Neural progenitor cell (in vitro differentiated cells): ENCODE results near the gene ZNF850. TPM values are rescaled to one million over a fixed set of nuclear protein-coding genes. Genes with fewer than 3 reads are reported as not detected.
"Not testable (repeated sequence)": the region's sequence is repeated elsewhere in the genome, so short reads cannot be mapped to it uniquely, and the experiment has no call there.

ENCODE experiments used
- DNase-seq: peaks from one replicate; pipeline ENCODE4 v3.0.0-alpha.2; 2016; ENCODE audit warnings: low spot score
- H2AFZ ChIP-seq: fragments of 200-600 bp; sonication (generic); replicated peaks from 2 replicates; pipeline ENCODE4 v1.6.1; 2016; ENCODE audit warnings: antibody characterized with exemption
- H3F3A ChIP-seq: fragments of 200-600 bp; sonication (generic); 2 replicates; pipeline ENCODE4 v1.6.1; 2016; ENCODE audit warnings: antibody characterized with exemption, low read depth
- H3K27ac ChIP-seq: fragments of 200-600 bp; sonication (generic); 2 replicates; pipeline ENCODE4 v1.5.1; 2016; ENCODE audit warnings: mild to moderate bottlenecking
- H3K27me3 ChIP-seq: fragments of 200-600 bp; sonication (generic); 2 replicates; pipeline ENCODE4 v1.6.1; 2016; ENCODE audit warnings: mild to moderate bottlenecking, moderate library complexity
- H3K36me3 ChIP-seq: fragments of 200-600 bp; sonication (generic); 2 replicates; pipeline ENCODE4 v1.5.1; 2016
- H3K4me1 ChIP-seq: fragments of 200-600 bp; sonication (generic); 2 replicates; pipeline ENCODE4 v1.6.1; 2016; ENCODE audit warnings: mixed run types
- H3K4me2 ChIP-seq: fragments of 200-600 bp; sonication (generic); 2 replicates; pipeline ENCODE4 v1.6.1; 2016
- H3K4me3 ChIP-seq: fragments of 200-600 bp; sonication (generic); 2 replicates; pipeline ENCODE4 v1.5.1; 2016
- H3K79me2 ChIP-seq: fragments of 200-600 bp; sonication (generic); 2 replicates; pipeline ENCODE4 v1.6.1; 2016; ENCODE audit warnings: low read depth
- H3K9ac ChIP-seq: fragments of 200-600 bp; sonication (generic); 2 replicates; pipeline ENCODE4 v1.6.1; 2016
- H3K9me3 ChIP-seq: fragments of 200-600 bp; sonication (generic); 2 replicates; pipeline ENCODE4 v1.5.1; 2016; ENCODE audit warnings: low read depth
- H4K20me1 ChIP-seq: fragments of 200-600 bp; sonication (generic); 2 replicates; pipeline ENCODE4 v1.6.1; 2016; ENCODE audit warnings: low read depth
- H3K27ac Mint-ChIP-seq: 3 replicates; pipeline ENCODE4 v1.8.0; 2021; ENCODE audit warnings: mixed read lengths
- H3K27me3 Mint-ChIP-seq: 2 replicates; pipeline ENCODE4 v1.8.0; 2022; ENCODE audit warnings: low read depth, mild to moderate bottlenecking, inconsistent platforms, moderate library complexity, mixed read lengths; ENCODE audit not compliant: insufficient read depth
- H3K36me3 Mint-ChIP-seq: 3 replicates; pipeline ENCODE4 v1.8.0; 2021; ENCODE audit warnings: mixed read lengths
- H3K4me1 Mint-ChIP-seq: 3 replicates; pipeline ENCODE4 v1.8.0; 2021; ENCODE audit warnings: mixed read lengths
- H3K4me3 Mint-ChIP-seq: 3 replicates; pipeline ENCODE4 v1.8.0; 2021; ENCODE audit warnings: mild to moderate bottlenecking, moderate library complexity, mixed read lengths
- H3K9me3 Mint-ChIP-seq: 3 replicates; pipeline ENCODE4 v1.8.0; 2020; ENCODE audit warnings: mixed read lengths
- EZH2 ChIP-seq: fragments of 200-600 bp; sonication (generic); IDR thresholded peaks from 2 replicates; pipeline ENCODE4 v1.6.1; 2017; ENCODE audit warnings: antibody characterized with exemption, mild to moderate bottlenecking, moderate library complexity
- EZH2phosphoT487 ChIP-seq: fragments of 200-600 bp; sonication (generic); IDR thresholded peaks from 2 replicates; pipeline ENCODE4 v1.6.1; 2017; ENCODE audit warnings: antibody characterized with exemption
- total RNA-seq: library from RNA; depleted of rRNA; stranded (reverse); fragments of >200 nt; gene quantifications from 2 replicates; pipeline ENCODE4 v1.2.3, GENCODE V29; 2015; ENCODE audit warnings: low replicate concordance
- TF ChIP-seq, protein P1 (sequence below): fragments of 200-600 bp; sonication (generic); IDR thresholded peaks from 2 replicates; pipeline ENCODE4 v1.5.1; 2017; ENCODE audit warnings: antibody characterized with exemption, mild to moderate bottlenecking

The ZNF850 gene
- total RNA-seq, 1 donor from 2014 or later, result 25.5 TPM

DNA sequence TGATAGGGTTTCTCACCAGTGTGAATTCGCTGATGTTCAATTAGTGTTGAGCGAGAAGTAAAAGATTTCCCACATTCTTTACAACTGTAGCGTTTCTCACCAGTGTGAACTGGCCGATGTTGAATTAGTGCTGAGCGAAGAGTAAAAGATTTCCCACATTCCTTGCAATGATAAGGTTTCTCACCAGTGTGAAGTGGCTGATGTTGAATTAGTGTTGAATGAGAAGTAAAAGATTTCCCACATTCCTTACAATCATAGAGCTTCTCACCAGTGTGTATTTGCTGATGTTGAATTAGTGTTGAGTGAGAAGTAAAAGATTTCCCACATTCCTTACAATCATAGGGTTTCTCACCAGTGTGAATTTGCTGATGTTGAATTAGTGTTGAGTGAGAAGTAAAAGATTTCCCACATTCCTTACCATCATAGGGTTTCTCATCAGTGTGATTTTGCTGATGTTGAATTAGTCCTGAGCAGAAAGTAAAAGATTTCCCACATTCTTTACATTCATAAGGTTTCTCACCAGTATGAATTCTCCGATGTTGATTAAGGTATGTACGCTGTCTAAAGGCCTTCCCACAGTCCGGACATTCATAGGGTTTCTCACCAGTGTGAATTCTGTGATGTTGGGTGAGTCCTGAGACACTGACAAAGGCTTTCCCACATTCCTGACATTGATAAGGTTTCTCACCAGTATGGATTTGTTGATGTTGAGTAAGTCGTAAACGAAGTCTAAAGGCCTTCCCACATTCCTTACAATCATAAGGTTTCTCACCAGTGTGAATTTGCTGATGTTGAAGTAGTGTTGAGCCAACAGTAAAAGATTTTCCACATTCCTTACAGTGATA, 24.0 kb downstream of the ZNF850 start:
- Mint-ChIP-seq H3K9me3 (peaks cover 88% of the 10 kb centered on the region), H3K4me3 (no peak overlapping the region), H3K27ac (no peak overlapping the region), H3K4me1 (no peaks in the 10 kb centered on the region), H3K36me3 (peaks cover 73% of the 10 kb centered on the region), H3K27me3 (peaks cover 3% of the 10 kb centered on the region)
- Histone ChIP-seq H3K27ac (no peak overlapping the region), H3K4me1 (no peaks in the 10 kb centered on the region), H3K79me2 (no peaks in the 10 kb centered on the region), H4K20me1 (no peaks in the 10 kb centered on the region), H3K27me3 (no peaks in the 10 kb centered on the region), H3K4me2 (no peak overlapping the region), H2AFZ (no peak overlapping the region), H3K9ac (no peak overlapping the region), H3K36me3 (peaks cover 82% of the 10 kb centered on the region), H3F3A (peaks cover 26% of the 10 kb centered on the region), H3K4me3 (peak overlapping the region; percentile 10), H3K9me3 (peaks cover 88% of the 10 kb centered on the region)
- no peak for DNase-seq
- TF ChIP-seq EZH2phosphoT487 (no peak), EZH2 (no peak)
- TF ChIP-seq, protein P1, sequence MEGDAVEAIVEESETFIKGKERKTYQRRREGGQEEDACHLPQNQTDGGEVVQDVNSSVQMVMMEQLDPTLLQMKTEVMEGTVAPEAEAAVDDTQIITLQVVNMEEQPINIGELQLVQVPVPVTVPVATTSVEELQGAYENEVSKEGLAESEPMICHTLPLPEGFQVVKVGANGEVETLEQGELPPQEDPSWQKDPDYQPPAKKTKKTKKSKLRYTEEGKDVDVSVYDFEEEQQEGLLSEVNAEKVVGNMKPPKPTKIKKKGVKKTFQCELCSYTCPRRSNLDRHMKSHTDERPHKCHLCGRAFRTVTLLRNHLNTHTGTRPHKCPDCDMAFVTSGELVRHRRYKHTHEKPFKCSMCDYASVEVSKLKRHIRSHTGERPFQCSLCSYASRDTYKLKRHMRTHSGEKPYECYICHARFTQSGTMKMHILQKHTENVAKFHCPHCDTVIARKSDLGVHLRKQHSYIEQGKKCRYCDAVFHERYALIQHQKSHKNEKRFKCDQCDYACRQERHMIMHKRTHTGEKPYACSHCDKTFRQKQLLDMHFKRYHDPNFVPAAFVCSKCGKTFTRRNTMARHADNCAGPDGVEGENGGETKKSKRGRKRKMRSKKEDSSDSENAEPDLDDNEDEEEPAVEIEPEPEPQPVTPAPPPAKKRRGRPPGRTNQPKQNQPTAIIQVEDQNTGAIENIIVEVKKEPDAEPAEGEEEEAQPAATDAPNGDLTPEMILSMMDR, result no peak

DNA sequence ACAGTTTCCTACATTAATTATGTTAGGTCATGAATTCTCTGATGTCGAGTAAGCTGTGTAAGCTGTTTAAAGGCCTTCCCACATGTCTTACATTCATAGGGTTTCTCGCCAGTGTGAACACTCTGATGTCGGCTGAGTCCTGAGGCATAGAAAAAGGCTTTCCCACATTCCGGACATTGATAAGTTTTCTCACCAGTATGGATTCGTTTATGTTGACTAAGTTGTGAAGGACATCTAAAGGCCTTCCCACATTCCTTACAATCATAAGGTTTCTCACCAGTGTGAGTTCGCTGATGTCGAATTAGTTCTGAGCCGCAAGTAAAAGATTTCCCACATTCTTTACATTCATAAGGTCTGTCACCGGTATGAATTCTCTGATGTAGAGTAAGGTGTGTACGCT, 24.9 kb downstream of the ZNF850 start:
- no peaks in the 10 kb centered on the region for H3K27me3 ChIP-seq
- Mint-ChIP-seq H3K4me1 (no peaks in the 10 kb centered on the region), H3K4me3 (no peak overlapping the region), H3K27me3 (peaks cover 3% of the 10 kb centered on the region), H3K36me3 (peaks cover 72% of the 10 kb centered on the region), H3K9me3 (peaks cover 91% of the 10 kb centered on the region), H3K27ac (no peak overlapping the region)
- no peak overlapping the region for H3K4me3 ChIP-seq
- H3K36me3 ChIP-seq, result peaks cover 77% of the 10 kb centered on the region
- no peak overlapping the region for H2AFZ ChIP-seq
- peaks cover 26% of the 10 kb centered on the region for H3F3A ChIP-seq
- no peak overlapping the region for H3K27ac ChIP-seq
- H3K4me1 ChIP-seq, result no peaks in the 10 kb centered on the region
- no peak overlapping the region for H3K4me2 ChIP-seq
- no peaks in the 10 kb centered on the region for H3K79me2 ChIP-seq
- TF ChIP-seq, protein P1, result no peak
- no peak for TF ChIP-seq EZH2
- no peak for TF ChIP-seq EZH2phosphoT487
- DNase-seq, result no peak
- H3K9me3 ChIP-seq, result peaks cover 83% of the 10 kb centered on the region
- H3K9ac ChIP-seq, result no peak overlapping the region
- H4K20me1 ChIP-seq, result no peaks in the 10 kb centered on the region

DNA sequence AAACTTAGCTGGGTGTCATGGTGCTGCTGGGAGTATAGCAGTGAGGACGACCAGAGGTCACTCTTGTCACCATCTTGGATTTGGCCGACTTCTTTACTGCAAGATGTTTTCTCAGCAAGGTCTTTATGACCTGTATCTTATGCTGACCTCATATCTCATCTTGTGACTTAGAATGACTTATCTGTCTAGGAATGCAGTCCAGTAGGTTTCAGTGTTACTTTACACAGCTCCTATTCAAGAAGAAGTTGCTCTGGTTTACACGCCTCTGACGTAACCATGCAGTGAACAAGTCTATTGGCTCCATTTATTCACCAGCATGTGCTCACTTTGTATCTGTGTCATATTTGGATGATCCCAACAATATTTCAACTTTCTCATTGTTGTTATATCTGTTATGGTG, 26.7 kb downstream of the ZNF850 start:
- peaks cover 62% of the 10 kb centered on the region for H3K36me3 Mint-ChIP-seq
- H3K27me3 Mint-ChIP-seq, result peaks cover 3% of the 10 kb centered on the region
- no peak for TF ChIP-seq EZH2phosphoT487
- TF ChIP-seq EZH2, result no peak
- TF ChIP-seq, protein P1, result no peak
- Histone ChIP-seq H3K79me2 (no peaks in the 10 kb centered on the region), H3K27ac (no peak overlapping the region), H3K9ac (no peak overlapping the region), H3K36me3 (peaks cover 58% of the 10 kb centered on the region), H3K4me1 (no peaks in the 10 kb centered on the region), H3K4me2 (no peak overlapping the region), H4K20me1 (no peaks in the 10 kb centered on the region), H3K27me3 (no peaks in the 10 kb centered on the region), H2AFZ (no peak overlapping the region), H3K4me3 (peak overlapping the region; percentile 5), H3F3A (peaks cover 26% of the 10 kb centered on the region), H3K9me3 (peaks cover 69% of the 10 kb centered on the region)
- no peak overlapping the region for H3K4me3 Mint-ChIP-seq
- H3K9me3 Mint-ChIP-seq, result peaks cover 92% of the 10 kb centered on the region
- no peak overlapping the region for H3K27ac Mint-ChIP-seq
- H3K4me1 Mint-ChIP-seq, result no peaks in the 10 kb centered on the region
- DNase-seq, result no peak

DNA sequence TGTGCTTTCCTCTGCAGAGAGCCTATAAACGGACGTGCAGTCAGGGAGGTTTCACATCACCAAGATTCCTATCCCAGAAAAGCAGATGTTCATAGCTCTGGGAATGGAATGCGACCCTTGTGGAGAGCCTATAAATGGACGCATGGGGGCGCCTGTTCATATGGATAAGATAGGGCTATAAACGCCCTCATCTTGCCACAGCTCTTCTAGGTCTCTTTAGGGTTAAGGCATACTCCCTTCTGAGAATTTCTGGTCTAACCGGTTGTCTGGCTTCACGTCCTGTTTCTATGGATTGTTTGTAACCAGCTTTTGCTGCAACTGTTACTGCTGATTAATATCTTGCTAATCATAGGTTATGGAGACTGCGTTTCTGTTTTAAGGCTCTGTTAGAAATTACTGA, 36.4 kb downstream of the ZNF850 start:
- not testable (repeated sequence) for H3K27me3 Mint-ChIP-seq, H3K36me3 ChIP-seq, H3K4me2 ChIP-seq, H3K27ac ChIP-seq, H3K27me3 ChIP-seq, H2AFZ ChIP-seq, H3K4me3 ChIP-seq, H3K4me1 ChIP-seq, H3F3A ChIP-seq, H3K9ac ChIP-seq, H4K20me1 ChIP-seq, H3K79me2 ChIP-seq, DNase-seq, H3K4me1 Mint-ChIP-seq, H3K4me3 Mint-ChIP-seq, H3K27ac Mint-ChIP-seq
- Mint-ChIP-seq H3K9me3 (peaks cover 82% of the 10 kb centered on the region), H3K36me3 (peaks cover 21% of the 10 kb centered on the region)
- H3K9me3 ChIP-seq, result peaks cover 26% of the 10 kb centered on the region
